ENCODE results near the gene EXOC4. TPM values are rescaled to one million over a fixed set of nuclear protein-coding genes. Genes with fewer than 3 reads are reported as not detected.

Gene EXOC4
- total and polyA plus RNA-seq, 2 donors from 2014 or later: 22.8 to 78.7 TPM

DNA sequence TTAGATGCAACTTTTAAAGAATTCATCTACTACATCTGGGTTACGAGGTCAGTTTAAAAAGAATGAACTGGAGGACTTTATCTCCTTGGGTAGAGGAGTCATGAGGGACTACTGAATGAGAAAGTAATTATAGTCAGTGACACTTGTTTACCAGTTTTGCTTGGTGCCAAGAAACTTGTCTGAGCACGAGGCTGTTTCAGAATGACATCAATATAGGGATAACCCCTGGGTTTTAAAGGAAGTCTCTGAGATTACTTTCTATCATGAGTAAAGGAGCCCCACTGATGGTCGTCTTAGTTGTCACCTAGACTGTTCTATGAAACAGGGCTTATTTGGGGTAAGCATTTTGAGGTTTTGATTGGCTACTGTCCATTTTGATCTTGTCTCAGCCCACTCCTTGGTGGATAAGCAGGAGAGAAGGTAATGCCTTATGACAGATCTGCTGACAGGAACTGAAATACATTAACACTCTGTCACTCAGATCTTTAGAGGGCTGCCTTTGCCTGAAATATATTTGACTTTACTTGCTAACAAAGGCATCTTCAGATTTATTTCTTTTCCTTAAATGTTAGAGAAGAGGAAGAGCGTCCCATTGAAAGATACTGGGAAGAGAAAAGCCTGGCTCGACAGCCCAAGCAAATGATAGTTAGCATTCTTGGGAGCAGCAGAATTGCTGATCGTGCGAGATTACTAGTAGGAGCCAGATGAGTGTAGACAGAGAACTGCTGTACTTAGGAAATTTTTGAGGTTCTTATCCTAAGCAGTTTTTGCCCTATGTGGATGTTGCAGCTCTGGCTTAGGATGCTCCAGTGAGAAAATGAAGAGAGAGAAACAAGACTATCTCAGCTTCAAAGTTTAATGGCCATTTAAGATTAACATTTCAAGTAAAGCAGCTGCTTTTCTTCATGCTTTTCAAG lies 575.1 kb downstream of the EXOC4 start:
- no peak overlapping the region for H3K27ac ChIP-seq (ENCODE audit: low read depth in 2 of 2, low read length in 2 of 2)
- no peaks in the 10 kb centered on the region for H3K27me3 ChIP-seq (ENCODE audit: control insufficient read depth, insufficient read depth, low read length)
- DNase-seq: peak in 2 of 5 donors; percentile 13 to 22
- H3K9me3 ChIP-seq (ENCODE audit: control insufficient read depth in 2 of 3, insufficient read depth in 1 of 3, low read length in 3 of 3): peaks cover 0 to 5% (median 0%) of the 10 kb centered on the region in 3 donors
- no peaks in the 10 kb centered on the region for H3K36me3 ChIP-seq (ENCODE audit: control insufficient read depth in 2 of 3, insufficient read depth in 3 of 3, low read length in 3 of 3)
- FAIRE-seq: no peak
- intact Hi-C loops (cut with DNase I): no loop called here
- TF ChIP-seq, protein P1, sequence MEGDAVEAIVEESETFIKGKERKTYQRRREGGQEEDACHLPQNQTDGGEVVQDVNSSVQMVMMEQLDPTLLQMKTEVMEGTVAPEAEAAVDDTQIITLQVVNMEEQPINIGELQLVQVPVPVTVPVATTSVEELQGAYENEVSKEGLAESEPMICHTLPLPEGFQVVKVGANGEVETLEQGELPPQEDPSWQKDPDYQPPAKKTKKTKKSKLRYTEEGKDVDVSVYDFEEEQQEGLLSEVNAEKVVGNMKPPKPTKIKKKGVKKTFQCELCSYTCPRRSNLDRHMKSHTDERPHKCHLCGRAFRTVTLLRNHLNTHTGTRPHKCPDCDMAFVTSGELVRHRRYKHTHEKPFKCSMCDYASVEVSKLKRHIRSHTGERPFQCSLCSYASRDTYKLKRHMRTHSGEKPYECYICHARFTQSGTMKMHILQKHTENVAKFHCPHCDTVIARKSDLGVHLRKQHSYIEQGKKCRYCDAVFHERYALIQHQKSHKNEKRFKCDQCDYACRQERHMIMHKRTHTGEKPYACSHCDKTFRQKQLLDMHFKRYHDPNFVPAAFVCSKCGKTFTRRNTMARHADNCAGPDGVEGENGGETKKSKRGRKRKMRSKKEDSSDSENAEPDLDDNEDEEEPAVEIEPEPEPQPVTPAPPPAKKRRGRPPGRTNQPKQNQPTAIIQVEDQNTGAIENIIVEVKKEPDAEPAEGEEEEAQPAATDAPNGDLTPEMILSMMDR (IDR thresholded peaks at IDR 0.05; ENCODE audit: borderline replicate concordance, extremely low read depth, insufficient read depth): no peak
- H3K9ac ChIP-seq (ENCODE audit: low read length in 3 of 3): no peak overlapping the region
- H3K4me3 ChIP-seq (ENCODE audit: low read length in 3 of 3): no peak overlapping the region
- peaks cover 0 to 3% (median 0%) of the 10 kb centered on the region in 3 donors for H3K4me1 ChIP-seq (ENCODE audit: control insufficient read depth in 2 of 3, insufficient read depth in 2 of 3, low read depth in 1 of 3, low read length in 3 of 3)

DNA sequence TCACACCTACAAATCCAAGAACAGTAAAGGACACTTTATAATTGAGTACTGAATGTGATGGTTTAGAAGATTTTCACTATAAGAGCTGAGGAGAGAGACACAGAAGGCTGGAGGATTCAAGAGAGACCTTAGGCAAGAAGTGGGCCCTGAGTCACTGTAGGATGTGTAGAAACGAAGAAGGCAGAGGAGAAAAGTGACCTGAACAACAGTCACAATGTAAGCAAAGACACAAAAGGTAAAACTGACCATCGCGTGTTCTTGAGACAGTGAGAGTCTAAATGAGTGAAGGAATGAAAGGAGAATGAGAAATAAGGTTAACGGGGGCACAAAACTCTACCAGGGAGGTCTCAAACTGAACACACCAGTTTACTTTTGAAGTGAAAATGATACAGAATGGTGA lies 576.0 kb downstream of the EXOC4 start:
- no peaks in the 10 kb centered on the region for H3K27me3 ChIP-seq (ENCODE audit: control insufficient read depth, insufficient read depth, low read length)
- intact Hi-C loops (cut with DNase I): no loop called here
- DNase-seq (no peak), FAIRE-seq (no peak)
- H3K36me3 ChIP-seq (ENCODE audit: control insufficient read depth in 2 of 3, insufficient read depth in 3 of 3, low read length in 3 of 3): no peaks in the 10 kb centered on the region
- H3K4me1 ChIP-seq (ENCODE audit: control insufficient read depth in 2 of 3, insufficient read depth in 2 of 3, low read depth in 1 of 3, low read length in 3 of 3): peaks cover 0 to 3% (median 0%) of the 10 kb centered on the region in 3 donors
- H3K9me3 ChIP-seq (ENCODE audit: control insufficient read depth in 2 of 3, insufficient read depth in 1 of 3, low read length in 3 of 3): peaks cover 0 to 5% (median 0%) of the 10 kb centered on the region in 3 donors
- H3K9ac ChIP-seq (ENCODE audit: low read length in 3 of 3): no peak overlapping the region
- H3K27ac ChIP-seq (ENCODE audit: low read depth in 2 of 2, low read length in 2 of 2): peak overlapping the region in 1 of 2 donors; percentile 36
- TF ChIP-seq, protein P1 (IDR thresholded peaks at IDR 0.05; ENCODE audit: borderline replicate concordance, extremely low read depth, insufficient read depth): no peak
- no peak overlapping the region for H3K4me3 ChIP-seq (ENCODE audit: low read length in 3 of 3)

DNA sequence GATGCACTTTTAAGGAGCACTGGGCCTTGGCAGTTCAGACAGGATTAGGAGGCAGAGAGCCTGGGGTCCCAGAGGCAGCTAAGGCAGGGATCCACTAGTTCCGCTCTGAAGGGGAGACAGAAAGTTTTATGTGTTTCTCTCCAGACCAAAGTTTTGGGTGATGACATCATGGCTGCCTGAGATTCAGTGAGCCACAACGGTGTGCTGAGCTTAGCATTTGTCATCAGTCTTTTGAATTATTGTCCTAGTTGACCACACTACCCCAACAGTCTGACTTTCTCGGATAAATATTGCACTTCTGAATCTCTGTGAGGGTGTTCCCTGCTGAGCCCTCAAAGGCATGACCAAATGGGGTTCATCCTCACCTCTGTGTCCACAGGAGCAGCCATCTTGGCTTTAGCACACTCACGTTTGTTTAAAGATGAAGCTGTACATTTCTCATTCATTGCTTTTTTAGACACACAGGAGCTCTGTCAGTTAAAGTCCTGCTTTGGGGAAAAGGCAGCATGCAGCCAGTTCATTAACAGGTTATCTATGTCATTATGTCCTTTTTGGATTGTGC lies 576.5 kb downstream of the EXOC4 start:
- TF ChIP-seq, protein P1 (IDR thresholded peaks at IDR 0.05; ENCODE audit: borderline replicate concordance, extremely low read depth, insufficient read depth): no peak
- H3K27me3 ChIP-seq (ENCODE audit: control insufficient read depth, insufficient read depth, low read length): no peaks in the 10 kb centered on the region
- no peaks in the 10 kb centered on the region for H3K36me3 ChIP-seq (ENCODE audit: control insufficient read depth in 2 of 3, insufficient read depth in 3 of 3, low read length in 3 of 3)
- H3K4me1 ChIP-seq (ENCODE audit: control insufficient read depth in 2 of 3, insufficient read depth in 2 of 3, low read depth in 1 of 3, low read length in 3 of 3): peaks cover 0 to 3% (median 0%) of the 10 kb centered on the region in 3 donors
- DNase-seq: peak in 4 of 5 donors; percentile 58 to 89 (median 78)
- H3K4me3 ChIP-seq (ENCODE audit: low read length in 3 of 3): no peak overlapping the region
- H3K9me3 ChIP-seq (ENCODE audit: control insufficient read depth in 2 of 3, insufficient read depth in 1 of 3, low read length in 3 of 3): peaks cover 0 to 5% (median 0%) of the 10 kb centered on the region in 3 donors
- no peak for FAIRE-seq
- H3K27ac ChIP-seq (ENCODE audit: low read depth in 2 of 2, low read length in 2 of 2): peak overlapping the region in 1 of 2 donors; percentile 36
- intact Hi-C loops (cut with DNase I): no loop called here
- no peak overlapping the region for H3K9ac ChIP-seq (ENCODE audit: low read length in 3 of 3)

Measured in kidney (tissue), 14 donors.